Measurements from ENCODE around the gene WDR27.
"Not testable (repeated sequence)": the region's sequence is repeated elsewhere in the genome, so short reads cannot be mapped to it uniquely, and the experiment has no call there.

WDR27 gene

GRCh38 chr6:169473663-169474062 is 228.2 kb downstream of the WDR27 start:
- DNase-seq (ENCODE audit: low spot score), result no peak

GRCh38 chr6:169472786-169473416 is 228.9 kb downstream of the WDR27 start:
- DNase-seq (ENCODE audit: low spot score), result no peak

GRCh38 chr6:169470790-169471189 is 231.0 kb downstream of the WDR27 start:
- DNase-seq (ENCODE audit: low spot score), result no peak

- DNase-seq (ENCODE audit: low spot score), result no peak
Measured at GRCh38 chr6:169469028-169469427, 232.8 kb downstream of the WDR27 start.

GRCh38 chr6:169467755-169468154 is 234.1 kb downstream of the WDR27 start:
- DNase-seq (ENCODE audit: low spot score), result not testable (repeated sequence)

- DNase-seq (ENCODE audit: low spot score), result not testable (repeated sequence)
Measured at GRCh38 chr6:169466256-169466655, 235.6 kb downstream of the WDR27 start.

GRCh38 chr6:169457762-169458161 is 244.1 kb downstream of the WDR27 start:
- no peak for DNase-seq (ENCODE audit: low spot score)

GRCh38 chr6:169456840-169457239 is 245.0 kb downstream of the WDR27 start:
- DNase-seq (ENCODE audit: low spot score), result no peak

GRCh38 chr6:169455470-169455869 is 246.4 kb downstream of the WDR27 start:
- DNase-seq (ENCODE audit: low spot score), result no peak

- no peak for DNase-seq (ENCODE audit: low spot score)
Measured at GRCh38 chr6:169454872-169455204, 247.0 kb downstream of the WDR27 start.

GRCh38 chr6:169454204-169454871 is 247.5 kb downstream of the WDR27 start:
- DNase-seq (ENCODE audit: low spot score), result no peak

GRCh38 chr6:169452869-169453620 is 248.8 kb downstream of the WDR27 start:
- no peak for DNase-seq (ENCODE audit: low spot score)

GRCh38 chr6:169452117-169452868 is 249.5 kb downstream of the WDR27 start:
- DNase-seq (ENCODE audit: low spot score), result no peak

GRCh38 chr6:169451065-169451838 is 250.6 kb downstream of the WDR27 start:
- no peak for DNase-seq (ENCODE audit: low spot score)

- DNase-seq (ENCODE audit: low spot score), result no peak
Measured at GRCh38 chr6:169450097-169450496, 251.7 kb downstream of the WDR27 start.

- no peak for DNase-seq (ENCODE audit: low spot score)
Measured at GRCh38 chr6:169449221-169449620, 252.6 kb downstream of the WDR27 start.

GRCh38 chr6:169445661-169446581 is 255.9 kb downstream of the WDR27 start:
- no peak for DNase-seq (ENCODE audit: low spot score)

- no peak for DNase-seq (ENCODE audit: low spot score)
Measured at GRCh38 chr6:169445227-169445626, 256.6 kb downstream of the WDR27 start.

GRCh38 chr6:169441292-169441691 is 260.5 kb downstream of the WDR27 start:
- no peak for DNase-seq (ENCODE audit: low spot score)

GRCh38 chr6:169439710-169440109 is 262.1 kb downstream of the WDR27 start:
- DNase-seq (ENCODE audit: low spot score), result no peak

GRCh38 chr6:169434554-169434953 is 267.3 kb downstream of the WDR27 start:
- not testable (repeated sequence) for DNase-seq (ENCODE audit: low spot score)

All from globus pallidus (tissue), 1 donor.